ENCODE results near the gene SHB.

The SHB gene

GRCh38 chr9:37994639-37995347 is 74.2 kb downstream of the SHB start:
- no peak for DNase-seq (ENCODE audit: low read depth in 1 of 2, low spot score in 1 of 2)

GRCh38 chr9:37992924-37993349 is 76.1 kb downstream of the SHB start:
- DNase-seq (ENCODE audit: low read depth in 1 of 2, low spot score in 1 of 2), result no peak

DNA sequence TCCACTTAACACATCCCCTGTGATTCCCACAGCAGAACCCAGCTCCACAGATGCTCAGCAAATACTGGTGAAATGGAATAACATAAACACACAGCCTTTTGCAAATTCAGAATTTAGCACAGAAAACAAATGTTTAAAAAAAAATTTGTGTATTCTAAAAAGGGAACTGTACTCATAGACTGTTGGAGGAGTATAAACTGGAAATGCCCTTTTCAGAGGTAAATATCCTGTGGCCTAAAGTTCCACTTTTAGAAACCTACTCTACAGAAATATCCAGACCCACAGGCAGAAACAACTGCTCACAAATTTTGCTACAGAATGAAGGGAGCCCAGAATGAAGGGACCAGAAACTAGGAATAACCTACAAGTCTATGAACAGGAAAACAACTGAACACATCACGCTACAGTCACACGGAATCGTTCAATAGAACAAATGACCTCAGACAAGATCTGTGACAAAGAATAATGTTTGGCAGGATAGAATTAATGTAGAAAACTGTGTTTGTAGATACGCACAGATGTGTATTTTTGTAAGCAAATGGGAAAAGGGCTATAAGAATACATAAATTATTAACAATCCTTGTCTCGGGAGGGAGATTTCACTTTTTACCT is 78.5 kb downstream of the SHB start:
- DNase-seq (ENCODE audit: low read depth in 1 of 2, low spot score in 1 of 2), result no peak

- no peak for DNase-seq (ENCODE audit: low read depth in 1 of 2, low spot score in 1 of 2)
Measured at GRCh38 chr9:37989701-37990100, 79.3 kb downstream of the SHB start.

GRCh38 chr9:37988602-37989001 is 80.4 kb downstream of the SHB start:
- no peak for DNase-seq (ENCODE audit: low read depth in 1 of 2, low spot score in 1 of 2)

- no peak for DNase-seq (ENCODE audit: low read depth in 1 of 2, low spot score in 1 of 2)
Measured at GRCh38 chr9:37988041-37988440, 81.0 kb downstream of the SHB start.

DNA sequence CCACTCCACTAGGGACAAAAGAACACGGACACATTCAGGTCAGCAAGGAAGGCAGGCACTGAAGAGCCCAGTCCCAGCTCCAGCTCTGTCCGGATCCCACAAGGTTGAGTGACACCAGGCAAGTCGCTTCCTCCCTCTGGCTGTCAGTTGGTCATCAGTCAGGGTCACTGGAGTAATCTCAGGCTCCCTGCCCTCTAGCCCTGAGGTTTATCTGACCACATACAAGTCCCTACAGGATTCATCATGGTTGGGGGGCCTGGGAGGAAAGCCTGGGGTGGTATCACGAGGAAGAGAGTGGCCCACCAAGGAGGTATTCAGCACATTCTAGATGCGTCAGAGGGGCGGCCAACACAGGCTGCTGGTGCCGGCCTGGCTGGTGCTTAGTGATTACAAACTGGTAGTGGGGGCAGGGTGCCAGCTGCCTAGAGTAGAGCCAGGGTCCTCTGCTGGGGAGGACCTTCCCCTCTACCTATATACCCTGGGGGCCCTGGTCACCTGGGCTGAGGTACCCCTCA is 81.5 kb downstream of the SHB start:
- DNase-seq (ENCODE audit: low read depth in 1 of 2, low spot score in 1 of 2), result no peak

- no peak for DNase-seq (ENCODE audit: low read depth in 1 of 2, low spot score in 1 of 2)
Measured at GRCh38 chr9:37986771-37987258, 82.2 kb downstream of the SHB start.

- DNase-seq (ENCODE audit: low read depth in 1 of 2, low spot score in 1 of 2), result no peak
Measured at GRCh38 chr9:37986001-37986400, 83.0 kb downstream of the SHB start.

DNA sequence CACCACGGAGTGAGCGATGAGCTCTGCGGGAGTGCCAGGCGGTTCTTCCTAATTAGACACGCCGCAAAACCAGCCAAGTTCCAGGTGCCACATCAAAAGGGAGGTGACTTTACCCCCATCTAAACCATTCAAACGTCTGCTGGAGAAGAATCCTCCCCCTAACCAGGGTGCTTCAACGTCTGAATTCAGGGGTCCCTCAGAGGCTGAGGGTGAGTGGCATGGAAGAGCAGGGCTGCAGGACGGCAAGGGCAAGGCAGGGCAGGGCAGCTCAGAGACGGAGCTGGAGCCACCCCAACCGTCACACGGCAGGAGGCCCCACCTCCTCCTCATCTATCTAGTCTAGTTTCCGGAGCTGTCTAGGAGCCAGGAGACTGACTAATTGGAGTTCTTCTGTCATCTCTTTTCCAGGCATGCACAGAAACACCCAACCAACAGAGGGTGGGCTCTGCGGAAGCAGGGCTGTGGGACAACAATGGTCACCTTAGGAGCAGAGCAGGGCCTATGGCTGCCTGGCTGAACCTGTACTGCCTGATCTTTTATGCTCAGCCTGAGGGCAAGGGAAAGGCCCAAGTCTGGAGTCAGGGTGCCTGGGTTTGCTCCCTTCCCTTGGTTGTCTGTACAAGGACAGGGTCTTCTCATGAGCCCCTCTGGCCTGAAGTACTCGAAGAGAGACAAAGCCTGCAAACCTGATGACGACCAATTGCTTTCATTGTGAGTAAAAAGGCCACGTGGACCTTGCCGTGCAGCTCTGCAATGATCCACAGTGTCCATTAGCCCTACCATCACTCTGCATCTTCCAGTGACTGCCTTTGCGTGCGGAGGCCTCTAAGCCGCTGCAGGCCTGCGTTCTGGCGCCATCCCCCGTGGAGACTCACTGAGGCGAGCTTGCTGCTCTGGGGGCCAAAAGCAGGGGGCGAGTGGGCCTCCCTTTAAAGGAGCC is 84.1 kb downstream of the SHB start:
- no peak for DNase-seq (ENCODE audit: low read depth in 1 of 2, low spot score in 1 of 2)

DNA sequence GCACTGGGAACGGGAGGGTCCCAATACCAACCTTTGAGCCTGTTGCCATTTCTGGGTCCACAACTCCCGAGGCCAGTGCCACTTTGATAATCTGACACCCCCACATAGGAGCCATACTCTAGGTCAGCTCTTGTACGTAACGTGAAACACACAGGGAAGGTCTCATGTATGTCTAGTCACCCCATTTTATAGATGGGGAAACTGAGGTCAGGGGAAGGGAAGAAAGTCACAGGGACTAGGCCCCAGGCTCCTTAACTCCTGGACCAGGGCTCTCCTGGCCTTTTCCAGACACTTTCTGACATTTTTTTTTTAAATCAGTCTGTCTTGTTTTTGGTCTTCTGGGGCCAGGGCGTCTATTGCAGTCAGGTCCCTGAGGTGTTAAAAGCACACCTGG is 84.8 kb downstream of the SHB start:
- DNase-seq (ENCODE audit: low read depth in 1 of 2, low spot score in 1 of 2), result no peak

- no peak for DNase-seq (ENCODE audit: low read depth in 1 of 2, low spot score in 1 of 2)
Measured at GRCh38 chr9:37983381-37984067, 85.5 kb downstream of the SHB start.

GRCh38 chr9:37979844-37980243 is 89.2 kb downstream of the SHB start:
- DNase-seq (ENCODE audit: low read depth in 1 of 2, low spot score in 1 of 2), result no peak

GRCh38 chr9:37978983-37979382 is 90.0 kb downstream of the SHB start:
- DNase-seq (ENCODE audit: low read depth in 1 of 2, low spot score in 1 of 2), result no peak

DNA sequence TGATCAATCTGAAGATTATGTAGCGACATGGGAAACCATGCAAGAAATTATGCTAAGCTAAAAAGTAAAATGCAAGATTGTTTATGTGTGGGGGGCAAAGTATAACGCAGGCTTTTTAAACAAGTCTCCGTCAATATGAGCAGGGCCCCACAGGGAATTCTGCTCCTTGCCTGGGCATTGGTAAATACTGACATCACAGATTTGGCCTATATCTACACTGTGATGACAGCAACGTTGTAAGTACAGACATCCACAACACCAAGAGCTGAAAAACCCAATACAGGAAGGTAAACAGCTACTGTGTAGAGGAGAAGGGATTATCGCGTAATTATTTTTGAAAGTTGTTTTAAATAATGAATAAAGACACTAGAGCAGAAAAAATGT is 90.6 kb downstream of the SHB start:
- DNase-seq (ENCODE audit: low read depth in 1 of 2, low spot score in 1 of 2), result no peak

DNA sequence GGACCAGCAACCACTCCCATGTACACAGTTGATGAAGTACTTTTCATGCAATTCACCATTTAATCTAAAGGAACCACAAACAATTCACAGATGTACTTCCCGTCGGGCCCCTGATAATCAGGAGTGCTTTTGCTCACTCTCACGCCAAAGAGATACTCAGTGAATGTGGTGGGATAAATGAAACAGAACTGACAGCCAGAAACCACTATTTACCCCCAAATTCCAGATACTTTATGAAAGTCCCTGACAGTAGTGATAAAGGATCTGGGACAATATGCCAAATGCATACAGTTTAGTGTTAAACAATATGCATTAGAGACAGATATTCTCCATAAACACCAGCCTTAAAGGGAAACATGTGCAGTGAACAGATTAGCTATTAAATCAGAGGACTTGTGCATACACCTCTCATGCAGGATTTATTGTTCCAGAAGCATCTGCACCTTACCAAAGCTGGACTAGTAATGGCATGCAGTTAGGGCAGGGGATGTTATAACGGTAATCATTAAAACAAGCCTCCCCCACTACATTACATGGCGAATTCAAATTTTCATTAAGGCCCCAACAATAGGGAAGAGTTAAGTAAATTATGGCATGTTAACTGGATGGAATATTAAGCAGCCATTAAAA is 91.1 kb downstream of the SHB start:
- no peak for DNase-seq (ENCODE audit: low read depth in 1 of 2, low spot score in 1 of 2)

- no peak for DNase-seq (ENCODE audit: low read depth in 1 of 2, low spot score in 1 of 2)
Measured at GRCh38 chr9:37976714-37977477, 92.1 kb downstream of the SHB start.

- no peak for DNase-seq (ENCODE audit: low read depth in 1 of 2, low spot score in 1 of 2)
Measured at GRCh38 chr9:37975639-37976038, 93.4 kb downstream of the SHB start.

DNA sequence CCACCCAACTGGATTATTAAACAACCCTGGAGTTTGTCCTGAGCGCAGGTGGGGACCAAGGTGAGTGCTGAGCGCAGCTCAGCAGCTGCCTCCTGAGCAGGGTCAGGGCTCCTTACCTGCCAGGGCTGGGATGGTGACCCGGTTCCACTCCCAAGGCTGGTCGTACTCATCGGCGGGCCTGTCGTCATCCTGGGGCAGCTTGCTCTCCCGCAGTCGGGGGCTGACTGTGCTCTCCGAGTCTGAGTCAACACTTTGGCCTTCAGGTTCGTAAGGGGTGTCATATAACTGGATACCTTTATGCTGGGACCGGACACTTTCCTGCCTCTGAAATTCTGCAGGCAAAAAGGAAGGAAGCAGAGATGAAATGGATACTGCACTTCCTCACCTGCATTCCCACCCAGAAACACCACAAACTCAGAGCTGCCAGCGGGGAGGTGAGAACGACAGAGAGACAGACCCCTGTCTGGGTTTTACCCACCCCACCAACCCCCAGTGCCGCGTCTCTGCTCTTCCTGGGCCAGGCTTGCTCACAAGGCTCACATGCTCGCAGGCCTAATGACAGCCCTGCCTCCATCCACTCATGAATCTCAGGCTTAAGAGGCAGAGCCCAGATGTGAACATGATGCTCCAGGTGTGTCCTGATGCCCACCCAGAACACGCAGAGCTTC is 94.4 kb downstream of the SHB start:
- DNase-seq (ENCODE audit: low read depth in 1 of 2, low spot score in 1 of 2), result no peak
